Esophagus (tissue), 2 donors: ENCODE results near the gene FBRSL1. TPM values are rescaled to one million over a fixed set of nuclear protein-coding genes. Genes with fewer than 3 reads are reported as not detected.

Source experiments
- H3K27ac ChIP-seq, 2 donors: one replicate each; pipeline ENCODE4 v1.5.1; 2013; ENCODE audit warnings: low read depth in 2 of 2, mild to moderate bottlenecking in 2 of 2, inconsistent platforms in 1 of 2, low read length in 1 of 2, moderate library complexity in 1 of 2
- H3K27me3 ChIP-seq, 2 donors: one replicate each; pipeline ENCODE4 v1.6.1; 2013; ENCODE audit warnings: low read length in 2 of 2, control low read depth in 1 of 2, mild to moderate bottlenecking in 1 of 2; ENCODE audit not compliant: insufficient read depth in 2 of 2, control insufficient read depth in 1 of 2
- H3K36me3 ChIP-seq, 2 donors: one replicate each; pipeline ENCODE4 v1.6.1; 2013; ENCODE audit warnings: low read length in 1 of 2; ENCODE audit not compliant: control insufficient read depth in 2 of 2, insufficient read depth in 2 of 2
- H3K4me1 ChIP-seq, 2 donors: one replicate each; pipeline ENCODE4 v1.6.1; 2013; ENCODE audit warnings: low read length in 1 of 2; ENCODE audit not compliant: control insufficient read depth in 2 of 2, insufficient read depth in 2 of 2
- H3K4me3 ChIP-seq, 2 donors: one replicate each; pipeline ENCODE4 v1.5.1; 2013; ENCODE audit warnings: low read length in 2 of 2, mild to moderate bottlenecking in 2 of 2, low read depth in 1 of 2, moderate library complexity in 1 of 2
- H3K9me3 ChIP-seq, 2 donors: one replicate each; pipeline ENCODE4 v1.6.1; 2013; ENCODE audit warnings: mild to moderate bottlenecking in 2 of 2, low read depth in 1 of 2, low read length in 1 of 2, moderate library complexity in 1 of 2; ENCODE audit not compliant: control insufficient read depth in 2 of 2, insufficient read depth in 1 of 2
- WGBS, 2 donors: extraction: QIAGEN DNeasy Blood & Tissue Kit; methylation state at CpG; one replicate each; pipeline ENCODE4 v1.1.7; 2013; 5-methylcytosine and 5-hydroxymethylcytosine counted together
- polyA plus RNA-seq, 2 donors: library from polyadenylated mRNA; stranded (reverse); fragments of 200-250 nt; gene quantifications; one replicate each; pipeline ENCODE4 v1.2.3, GENCODE V29; 2013
- donor health status: healthy with polysubstance abuse.
- donor health status: Bipolar disorder and iron deficiency.

The FBRSL1 gene
- polyA plus RNA-seq, 2 donors: 15.6 to 17.9 TPM

DNA sequence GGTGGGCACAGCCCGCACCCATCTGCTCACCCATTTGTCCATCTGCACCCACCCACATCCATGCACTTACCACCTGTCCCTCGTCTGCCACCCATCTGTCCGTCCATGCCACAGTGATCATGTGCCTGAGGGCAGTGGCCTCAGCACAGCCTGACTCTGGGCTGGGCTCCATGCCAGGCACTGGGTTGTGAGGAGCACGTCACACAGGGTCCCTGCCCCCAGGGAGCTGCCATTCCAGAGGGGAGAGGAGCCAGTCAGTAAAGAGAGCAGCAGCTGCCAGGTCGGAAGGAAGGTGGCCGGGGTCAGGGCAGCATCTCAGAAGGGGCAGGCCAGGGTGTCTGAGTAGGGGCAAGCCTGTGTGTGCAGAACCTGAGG, 43.6 kb downstream of the FBRSL1 start:
- peaks cover 0 to 32% of the 10 kb centered on the region in 2 donors for H3K36me3 ChIP-seq
- H3K9me3 ChIP-seq: peaks cover 0 to 8% of the 10 kb centered on the region in 2 donors
- 91 to 97% methylated on average over 6 of the region's 6 CpGs for WGBS, 2 donors
- H3K4me1 ChIP-seq: peaks cover 0 to 3% of the 10 kb centered on the region in 2 donors
- H3K27ac ChIP-seq: no peak overlapping the region
- H3K27me3 ChIP-seq: no peaks in the 10 kb centered on the region
- H3K4me3 ChIP-seq: no peak overlapping the region

DNA sequence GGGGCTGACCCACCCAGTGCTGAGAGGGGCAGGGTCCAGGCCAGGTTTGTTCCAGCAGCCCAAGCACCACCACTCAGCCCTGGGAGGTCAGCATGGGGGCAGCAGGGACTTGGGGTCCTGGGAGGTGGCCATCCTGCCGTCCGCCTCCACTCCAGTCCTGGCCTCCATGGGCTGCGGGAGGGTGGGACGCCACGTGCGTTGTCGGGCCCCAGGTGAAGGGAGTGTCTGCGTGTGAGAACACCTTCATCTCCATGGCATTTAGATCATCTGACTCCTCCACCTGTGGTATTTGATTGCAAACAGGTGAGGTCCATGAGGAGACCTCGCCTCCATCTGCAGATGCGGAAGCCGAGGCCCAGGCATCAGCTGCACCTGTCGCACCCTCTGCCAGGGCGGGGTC, 44.1 kb downstream of the FBRSL1 start:
- Histone ChIP-seq H3K4me3 (no peak overlapping the region), H3K36me3 (peaks cover 0 to 30% of the 10 kb centered on the region in 2 donors), H3K4me1 (peaks cover 0 to 2% of the 10 kb centered on the region in 2 donors), H3K9me3 (peaks cover 0 to 8% of the 10 kb centered on the region in 2 donors), H3K27ac (no peak overlapping the region), H3K27me3 (no peaks in the 10 kb centered on the region)
- 96% methylated on average over 13 of the region's 13 CpGs for WGBS, 2 donors

- Histone ChIP-seq H3K27me3 (no peaks in the 10 kb centered on the region), H3K4me1 (peaks cover 0 to 2% of the 10 kb centered on the region in 2 donors), H3K9me3 (peaks cover 0 to 8% of the 10 kb centered on the region in 2 donors), H3K36me3 (peaks cover 0 to 23% of the 10 kb centered on the region in 2 donors), H3K27ac (no peak overlapping the region), H3K4me3 (no peak overlapping the region)
- WGBS, 2 donors: 95% methylated on average over 13 of the region's 13 CpGs
Measured at GRCh38 chr12:132535019-132535418, 45.1 kb downstream of the FBRSL1 start.

GRCh38 chr12:132536102-132536876, 46.3 kb downstream of the FBRSL1 start:
- H3K27ac ChIP-seq: no peak overlapping the region
- peaks cover 0 to 18% of the 10 kb centered on the region in 2 donors for H3K36me3 ChIP-seq
- WGBS, 2 donors: 95 to 97% methylated on average over 16 of the region's 16 CpGs
- H3K27me3 ChIP-seq: no peaks in the 10 kb centered on the region
- H3K9me3 ChIP-seq: peaks cover 0 to 8% of the 10 kb centered on the region in 2 donors
- peaks cover 0 to 2% of the 10 kb centered on the region in 2 donors for H3K4me1 ChIP-seq
- no peak overlapping the region for H3K4me3 ChIP-seq

DNA sequence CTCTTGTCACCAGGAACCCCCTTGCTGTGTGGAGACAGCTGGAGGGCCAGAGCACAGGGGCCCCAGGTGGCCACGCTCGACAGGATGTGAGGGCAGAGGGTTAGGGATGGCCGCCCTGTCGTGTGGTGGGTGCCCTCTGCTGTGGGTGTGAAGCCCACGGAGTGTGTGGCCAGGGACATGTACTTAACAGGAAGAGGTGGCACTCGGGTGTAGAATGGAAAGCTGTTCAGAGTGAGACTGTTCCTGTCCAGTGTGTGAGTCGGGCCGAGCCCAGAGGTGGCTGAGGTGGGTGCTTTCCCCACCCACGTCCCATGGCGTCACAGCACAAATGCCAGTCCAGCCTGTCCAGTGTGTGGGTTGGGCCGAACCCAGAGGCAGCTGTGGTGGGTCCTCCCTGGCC, 47.1 kb downstream of the FBRSL1 start:
- H3K9me3 ChIP-seq: peaks cover 0 to 6% of the 10 kb centered on the region in 2 donors
- peaks cover 0 to 2% of the 10 kb centered on the region in 2 donors for H3K4me1 ChIP-seq
- WGBS, 2 donors: 83 to 91% methylated on average over 11 of the region's 11 CpGs
- H3K27ac ChIP-seq: no peak overlapping the region
- peaks cover 0 to 16% of the 10 kb centered on the region in 2 donors for H3K36me3 ChIP-seq
- H3K4me3 ChIP-seq: no peak overlapping the region
- no peaks in the 10 kb centered on the region for H3K27me3 ChIP-seq

DNA sequence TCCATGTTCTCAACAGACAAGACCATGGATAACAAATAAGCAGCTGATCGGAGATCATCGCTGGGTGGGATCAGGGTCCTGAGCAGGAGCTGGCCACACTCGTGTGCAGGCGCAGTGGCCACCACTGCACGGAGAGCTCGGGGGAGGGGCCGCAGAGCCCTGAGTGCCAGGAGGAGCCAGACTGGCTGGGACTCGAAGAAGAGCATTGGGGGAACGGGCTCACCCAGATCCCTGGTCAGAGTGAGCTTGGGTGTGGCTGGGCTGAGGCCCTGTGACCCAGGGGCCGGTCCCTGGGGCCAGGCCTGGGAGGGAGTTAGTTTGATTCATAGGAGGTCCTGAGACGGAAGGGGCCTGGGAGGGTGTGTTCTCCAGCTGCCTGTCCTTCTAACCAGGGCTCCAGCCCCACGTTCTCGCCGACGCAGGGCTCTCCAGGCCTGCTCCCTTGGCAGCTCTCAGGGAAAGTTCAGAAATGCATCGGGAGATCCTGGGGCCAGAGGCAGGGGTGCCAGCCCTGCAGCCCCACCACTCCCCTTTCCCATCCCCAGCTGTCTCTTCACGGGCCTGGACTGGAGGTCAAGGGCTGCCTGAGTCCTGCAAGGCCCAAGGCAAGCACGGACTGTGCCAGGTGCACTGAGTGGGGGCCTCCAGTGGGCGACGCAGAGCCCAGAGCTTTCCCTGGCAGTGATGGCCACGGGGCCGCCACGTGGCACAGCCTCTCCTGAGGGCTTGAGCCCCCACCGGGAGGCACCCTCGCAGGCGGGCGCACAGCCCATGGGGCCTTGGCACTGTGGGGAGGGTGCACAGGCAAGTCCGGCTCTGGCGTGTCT, 48.1 kb downstream of the FBRSL1 start:
- Histone ChIP-seq H3K4me3 (no peak overlapping the region), H3K27ac (no peak overlapping the region), H3K4me1 (peaks cover 0 to 2% of the 10 kb centered on the region in 2 donors), H3K9me3 (peaks cover 0 to 6% of the 10 kb centered on the region in 2 donors), H3K36me3 (peaks cover 0 to 16% of the 10 kb centered on the region in 2 donors), H3K27me3 (no peaks in the 10 kb centered on the region)
- 83 to 86% methylated on average over 29 of the region's 29 CpGs for WGBS, 2 donors

DNA sequence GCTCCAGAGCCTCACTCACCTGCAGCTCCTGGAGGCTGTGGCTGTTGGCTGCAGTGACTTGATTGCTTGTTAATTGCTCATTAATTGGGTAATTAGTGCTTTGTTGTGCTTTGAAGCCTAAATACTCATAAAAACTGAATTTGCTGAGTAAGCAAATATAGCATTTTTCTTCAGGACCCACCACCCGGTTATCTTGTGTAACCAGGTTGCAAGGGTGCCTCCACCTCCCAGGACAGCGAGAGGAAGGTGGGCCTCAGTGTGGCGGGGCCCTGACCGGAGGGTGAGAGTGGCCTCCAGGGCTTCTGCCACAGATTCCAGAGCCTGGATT, 48.7 kb downstream of the FBRSL1 start:
- no peak overlapping the region for H3K4me3 ChIP-seq
- no peaks in the 10 kb centered on the region for H3K27me3 ChIP-seq
- peaks cover 0 to 6% of the 10 kb centered on the region in 2 donors for H3K9me3 ChIP-seq
- WGBS, 2 donors: 89 to 97% methylated on average over 4 of the region's 4 CpGs
- peaks cover 0 to 2% of the 10 kb centered on the region in 2 donors for H3K4me1 ChIP-seq
- H3K36me3 ChIP-seq: peaks cover 0 to 15% of the 10 kb centered on the region in 2 donors
- no peak overlapping the region for H3K27ac ChIP-seq

DNA sequence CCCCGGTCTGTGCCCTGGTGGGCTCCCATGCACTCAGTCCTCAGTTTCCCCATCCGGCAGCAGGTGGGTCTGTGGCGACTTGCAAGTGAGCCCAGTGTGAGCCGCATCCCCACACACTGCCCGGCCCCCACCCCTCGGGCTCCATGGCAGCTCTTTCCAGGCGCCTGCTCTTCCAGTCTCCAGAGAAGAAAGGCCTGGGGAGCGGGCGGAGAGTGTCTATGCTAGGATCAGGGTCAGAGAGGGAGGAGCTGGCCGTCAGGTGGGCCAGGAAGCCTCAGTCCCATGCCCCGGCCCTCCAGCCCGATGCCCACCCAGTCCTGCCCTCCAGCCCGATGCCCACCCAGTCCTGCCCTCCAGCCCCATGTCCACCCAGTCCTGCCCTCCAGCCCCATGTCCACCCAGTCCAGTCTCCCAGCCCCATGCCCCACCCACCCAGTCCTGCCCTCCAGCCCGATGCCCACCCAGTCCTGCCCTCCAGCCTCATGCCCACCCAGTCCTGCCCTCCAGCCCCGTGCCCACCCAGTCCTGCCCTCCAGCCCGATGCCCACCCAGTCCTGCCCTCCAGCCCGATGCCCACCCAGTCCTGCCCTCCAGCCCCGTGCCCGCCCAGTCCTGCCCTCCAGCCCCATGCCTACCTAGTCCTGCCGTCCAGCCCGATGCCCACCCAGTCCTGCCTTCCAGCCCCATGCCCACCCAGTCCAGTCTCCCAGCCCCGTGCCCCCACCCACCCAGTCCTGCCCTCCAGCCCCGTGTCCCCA, 49.2 kb downstream of the FBRSL1 start:
- H3K9me3 ChIP-seq: peaks cover 0 to 6% of the 10 kb centered on the region in 2 donors
- H3K27me3 ChIP-seq: no peaks in the 10 kb centered on the region
- 90 to 92% methylated on average over 18 to 23 of the region's 23 CpGs for WGBS, 2 donors
- H3K4me1 ChIP-seq: peaks cover 0 to 2% of the 10 kb centered on the region in 2 donors
- no peak overlapping the region for H3K27ac ChIP-seq
- no peak overlapping the region for H3K4me3 ChIP-seq
- H3K36me3 ChIP-seq: peaks cover 0 to 10% of the 10 kb centered on the region in 2 donors

DNA sequence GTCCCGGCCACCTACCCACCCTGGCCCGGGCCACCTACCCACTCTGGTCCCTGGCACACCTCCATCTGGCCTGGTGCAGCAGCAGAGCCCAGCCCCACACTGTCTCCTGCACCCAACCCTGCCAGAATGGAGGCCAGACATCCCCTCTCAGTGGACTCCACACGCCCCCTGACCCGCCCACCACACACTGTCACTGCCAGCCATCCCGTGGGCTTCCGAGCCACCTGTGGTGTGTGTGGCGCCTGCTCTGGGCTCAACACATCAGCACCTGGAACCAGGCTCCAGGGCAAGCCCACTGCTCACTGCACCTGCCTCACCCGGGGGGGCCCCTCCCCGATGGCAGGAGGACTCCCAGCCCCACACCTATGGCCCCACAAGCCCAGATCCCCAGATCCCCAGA, 50.5 kb downstream of the FBRSL1 start:
- Histone ChIP-seq H3K27ac (no peak overlapping the region), H3K36me3 (peaks cover 0 to 10% of the 10 kb centered on the region in 2 donors), H3K4me3 (no peak overlapping the region), H3K9me3 (peaks cover 0 to 6% of the 10 kb centered on the region in 2 donors), H3K4me1 (peaks cover 0 to 2% of the 10 kb centered on the region in 2 donors), H3K27me3 (no peaks in the 10 kb centered on the region)
- WGBS, 2 donors: 81 to 86% methylated on average over 9 of the region's 9 CpGs
